ENCODE results near the gene MFRP. TPM values are rescaled to one million over a fixed set of nuclear protein-coding genes. Genes with fewer than 3 reads are reported as not detected.

The MFRP gene
- total RNA-seq, 1 donor from 2014 or later = not detected

GRCh38 chr11:119342023-119342300 lies 4.5 kb downstream of the MFRP start:
- H3K36me3 Mint-ChIP-seq = no peaks in the 10 kb centered on the region
- TF ChIP-seq, protein P1, sequence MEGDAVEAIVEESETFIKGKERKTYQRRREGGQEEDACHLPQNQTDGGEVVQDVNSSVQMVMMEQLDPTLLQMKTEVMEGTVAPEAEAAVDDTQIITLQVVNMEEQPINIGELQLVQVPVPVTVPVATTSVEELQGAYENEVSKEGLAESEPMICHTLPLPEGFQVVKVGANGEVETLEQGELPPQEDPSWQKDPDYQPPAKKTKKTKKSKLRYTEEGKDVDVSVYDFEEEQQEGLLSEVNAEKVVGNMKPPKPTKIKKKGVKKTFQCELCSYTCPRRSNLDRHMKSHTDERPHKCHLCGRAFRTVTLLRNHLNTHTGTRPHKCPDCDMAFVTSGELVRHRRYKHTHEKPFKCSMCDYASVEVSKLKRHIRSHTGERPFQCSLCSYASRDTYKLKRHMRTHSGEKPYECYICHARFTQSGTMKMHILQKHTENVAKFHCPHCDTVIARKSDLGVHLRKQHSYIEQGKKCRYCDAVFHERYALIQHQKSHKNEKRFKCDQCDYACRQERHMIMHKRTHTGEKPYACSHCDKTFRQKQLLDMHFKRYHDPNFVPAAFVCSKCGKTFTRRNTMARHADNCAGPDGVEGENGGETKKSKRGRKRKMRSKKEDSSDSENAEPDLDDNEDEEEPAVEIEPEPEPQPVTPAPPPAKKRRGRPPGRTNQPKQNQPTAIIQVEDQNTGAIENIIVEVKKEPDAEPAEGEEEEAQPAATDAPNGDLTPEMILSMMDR (IDR thresholded peaks at IDR 0.05; ENCODE audit: unreplicated experiment) = no peak
- no peaks in the 10 kb centered on the region for H3K9me3 Mint-ChIP-seq
- DNase-seq (ENCODE audit: low spot score in 2 of 2, unreplicated experiment in 2 of 2) = no peak
- peaks cover 57% of the 10 kb centered on the region for H3K27me3 Mint-ChIP-seq (ENCODE audit: low read depth)
- peaks cover 30% of the 10 kb centered on the region for H3K4me1 Mint-ChIP-seq
- H3K27ac Mint-ChIP-seq = no peak overlapping the region
- H3K4me3 Mint-ChIP-seq = no peak overlapping the region

DNA sequence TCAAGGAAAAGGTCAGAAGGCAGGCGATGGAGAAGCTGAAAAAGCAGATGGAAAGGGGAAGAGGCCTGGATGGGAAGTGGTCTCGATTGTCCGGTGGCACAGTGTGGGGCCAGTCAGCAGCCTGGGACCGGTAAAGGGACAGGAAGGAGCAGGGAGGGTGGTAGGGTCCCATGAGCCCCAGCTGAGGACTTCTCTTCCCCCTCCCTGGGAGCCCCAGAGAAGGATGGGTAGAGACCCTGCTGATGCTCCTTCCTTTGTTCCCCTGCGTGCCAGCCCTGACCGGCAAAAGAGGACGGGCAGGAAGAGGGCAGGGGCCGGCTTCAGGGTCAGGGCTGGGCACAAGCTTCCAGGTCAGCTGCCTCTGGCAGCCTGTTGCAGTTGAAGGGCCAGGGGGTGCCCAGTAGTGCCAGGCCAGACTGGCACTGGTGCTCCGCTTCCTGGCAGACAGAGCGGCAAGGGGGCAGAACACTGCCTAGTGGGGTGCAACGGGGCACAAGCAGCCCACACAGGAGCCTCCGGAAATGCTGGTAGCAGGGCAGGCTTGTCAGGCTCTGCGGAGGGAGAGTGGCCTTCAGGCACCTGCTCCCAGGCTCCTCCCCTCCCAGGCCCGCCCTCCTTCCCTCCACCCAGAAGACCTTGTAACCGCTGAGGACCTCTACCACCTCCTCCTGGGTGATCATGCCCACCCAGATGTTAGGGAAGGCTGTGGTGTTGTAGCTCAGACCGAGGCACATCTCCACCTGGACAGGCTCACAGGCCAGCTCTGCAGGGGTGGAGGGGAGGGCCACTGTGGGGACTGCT lies 5.1 kb downstream of the MFRP start:
- H3K4me3 Mint-ChIP-seq = peak overlapping the region; percentile 53
- peak overlapping the region; percentile 23 for H3K27ac Mint-ChIP-seq
- TF ChIP-seq, protein P1 (IDR thresholded peaks at IDR 0.05; ENCODE audit: unreplicated experiment) = no peak
- no peaks in the 10 kb centered on the region for H3K9me3 Mint-ChIP-seq
- no peak for DNase-seq (ENCODE audit: low spot score in 2 of 2, unreplicated experiment in 2 of 2)
- peaks cover 36% of the 10 kb centered on the region for H3K4me1 Mint-ChIP-seq
- H3K36me3 Mint-ChIP-seq = peaks cover 3% of the 10 kb centered on the region
- peaks cover 52% of the 10 kb centered on the region for H3K27me3 Mint-ChIP-seq (ENCODE audit: low read depth)

- Mint-ChIP-seq H3K9me3 (no peaks in the 10 kb centered on the region), H3K36me3 (peaks cover 5% of the 10 kb centered on the region), H3K4me1 (peaks cover 40% of the 10 kb centered on the region), H3K27ac (peak within 1 kb of the TSS; percentile 23), H3K4me3 (peak within 1 kb of the TSS; percentile 53), H3K27me3 (ENCODE audit: low read depth) (peaks cover 49% of the 10 kb centered on the region)
- no peak for DNase-seq (ENCODE audit: low spot score in 2 of 2, unreplicated experiment in 2 of 2)
- TF ChIP-seq, protein P1 (IDR thresholded peaks at IDR 0.05; ENCODE audit: unreplicated experiment) = no peak
Measured at GRCh38 chr11:119340335-119341221, 5.9 kb downstream of the MFRP start, which contains the start of gene C1QTNF5. TSS of gene C1QTNF5 (minus strand) at chr11:119340883. CDS start at chr11:119340397, 486 bp downstream.

GRCh38 chr11:119339589-119340334 lies 6.7 kb downstream of the MFRP start:
- H3K27ac Mint-ChIP-seq = no peak overlapping the region
- peak in 1 of 2 experiments; percentile 76 for DNase-seq (ENCODE audit: low spot score in 2 of 2, unreplicated experiment in 2 of 2)
- H3K36me3 Mint-ChIP-seq = peaks cover 5% of the 10 kb centered on the region
- H3K27me3 Mint-ChIP-seq (ENCODE audit: low read depth) = peaks cover 44% of the 10 kb centered on the region
- TF ChIP-seq, protein P1 (IDR thresholded peaks at IDR 0.05; ENCODE audit: unreplicated experiment) = peak; percentile 96
- no peaks in the 10 kb centered on the region for H3K9me3 Mint-ChIP-seq
- peaks cover 47% of the 10 kb centered on the region for H3K4me1 Mint-ChIP-seq
- peak overlapping the region; percentile 67 for H3K4me3 Mint-ChIP-seq

GRCh38 chr11:119338965-119339588 lies 7.4 kb downstream of the MFRP start:
- TF ChIP-seq, protein P1 (IDR thresholded peaks at IDR 0.05; ENCODE audit: unreplicated experiment) = no peak
- H3K4me1 Mint-ChIP-seq = peaks cover 48% of the 10 kb centered on the region
- H3K9me3 Mint-ChIP-seq = no peaks in the 10 kb centered on the region
- H3K27me3 Mint-ChIP-seq (ENCODE audit: low read depth) = peaks cover 39% of the 10 kb centered on the region
- H3K27ac Mint-ChIP-seq = peak overlapping the region; percentile 83
- DNase-seq (ENCODE audit: low spot score in 2 of 2, unreplicated experiment in 2 of 2) = no peak
- H3K36me3 Mint-ChIP-seq = peaks cover 5% of the 10 kb centered on the region
- peak overlapping the region; percentile 67 for H3K4me3 Mint-ChIP-seq

Data from mesothelial cell of epicardium (in vitro differentiated cells).